Upper lobe of right lung (tissue), 1 donor: ENCODE measurements around the gene XPA. TPM values are rescaled to one million over a fixed set of nuclear protein-coding genes. Genes with fewer than 3 reads are reported as not detected.
A peak's percentile ranks its signal among the peaks of the same experiment; 100 is the strongest.

Source experiments
- ATAC-seq: fragments of 200-7000 bp; cut with Tn5 transposase; one replicate; pipeline ENCODE4 v1.9.1; 2020; ENCODE audit warnings: mild to moderate bottlenecking, moderate library complexity
- DNase-seq: peaks from one replicate; pipeline ENCODE4 v3.0.0-alpha.2; 2020
- H3K27ac ChIP-seq: fragments of 200-600 bp; one replicate; pipeline ENCODE4 v1.8.0; 2022
- H3K27me3 ChIP-seq: fragments of 200-600 bp; one replicate; pipeline ENCODE4 v1.8.0; 2022; ENCODE audit warnings: mild to moderate bottlenecking
- H3K36me3 ChIP-seq: fragments of 200-600 bp; one replicate; pipeline ENCODE4 v1.8.0; 2022
- H3K4me1 ChIP-seq: fragments of 200-600 bp; one replicate; pipeline ENCODE4 v1.8.0; 2022
- H3K4me3 ChIP-seq: fragments of 200-600 bp; one replicate; pipeline ENCODE4 v1.8.0; 2022; ENCODE audit warnings: mild to moderate bottlenecking
- H3K9me3 ChIP-seq: fragments of 200-600 bp; one replicate; pipeline ENCODE4 v1.8.0; 2022
- CTCF ChIP-seq: fragments of 200-600 bp; IDR thresholded peaks from one replicate; pipeline ENCODE4 v1.8.0; 2022; ENCODE audit warnings: antibody characterized with exemption
- intact Hi-C: fragments of 100-400 bp; cut with DNase I; formaldehyde crosslinking; loops from one replicate; pipeline ENCODE4 v1.11.0; 2022
- total RNA-seq: library from RNA; stranded (reverse); fragmentation: NEBNext Ultra II Directional; extraction: Animal tissue kit (Norgen Biotek cat#: 25700); gene quantifications from one replicate; pipeline ENCODE4 v1.2.1, GENCODE V29; 2021
- donor health status: DM: no; HTN: yes; CAD: no; lungs with severe emphysema.

XPA gene
- total RNA-seq, 1 donor from 2014 or later = 11.2 TPM

DNA sequence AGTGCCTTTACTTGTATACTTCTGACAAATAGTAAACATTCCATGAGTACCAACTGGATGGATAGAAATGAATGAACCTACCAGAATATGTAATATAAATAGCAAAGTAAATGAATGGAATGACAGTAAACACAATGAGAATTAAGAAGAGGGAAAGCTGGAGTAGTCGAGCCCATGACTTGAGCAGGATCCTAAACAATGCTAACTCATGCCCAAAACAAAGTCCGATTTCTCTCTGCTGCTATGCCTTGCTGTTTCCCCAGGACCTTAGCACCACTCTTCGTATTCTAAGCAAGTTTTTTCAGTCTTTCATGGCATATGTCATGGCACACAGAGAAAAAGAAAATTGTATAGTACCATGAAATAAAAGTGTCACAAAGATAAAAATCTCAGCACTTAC lies 1.8 kb downstream of the XPA start:
- no peak for TF ChIP-seq CTCF
- intact Hi-C loops = no loop called here
- DNase-seq = no peak
- Histone ChIP-seq H3K4me1 (peaks cover 25% of the 10 kb centered on the region), H3K36me3 (peaks cover 31% of the 10 kb centered on the region), H3K27ac (no peak overlapping the region), H3K27me3 (no peaks in the 10 kb centered on the region), H3K4me3 (no peak overlapping the region), H3K9me3 (no peaks in the 10 kb centered on the region)
- no peak for ATAC-seq

GRCh38 chr9:97694769-97695168 lies 2.4 kb downstream of the XPA start:
- H3K36me3 ChIP-seq = peaks cover 37% of the 10 kb centered on the region
- intact Hi-C loops = no loop called here
- H3K27me3 ChIP-seq = no peaks in the 10 kb centered on the region
- ATAC-seq (no peak), DNase-seq (no peak)
- no peak overlapping the region for H3K4me3 ChIP-seq
- no peak overlapping the region for H3K27ac ChIP-seq
- no peaks in the 10 kb centered on the region for H3K9me3 ChIP-seq
- TF ChIP-seq CTCF = no peak
- peaks cover 25% of the 10 kb centered on the region for H3K4me1 ChIP-seq

GRCh38 chr9:97689401-97690180 lies 7.5 kb downstream of the XPA start:
- H3K27me3 ChIP-seq = no peaks in the 10 kb centered on the region
- TF ChIP-seq CTCF = no peak
- H3K4me1 ChIP-seq = peaks cover 10% of the 10 kb centered on the region
- DNase-seq = no peak
- no peak for ATAC-seq
- H3K9me3 ChIP-seq = no peaks in the 10 kb centered on the region
- no peak overlapping the region for H3K4me3 ChIP-seq
- intact Hi-C loops = no loop called here
- H3K27ac ChIP-seq = no peak overlapping the region
- H3K36me3 ChIP-seq = peaks cover 84% of the 10 kb centered on the region

- intact Hi-C loops = no loop called here
- no peak for DNase-seq
- Histone ChIP-seq H3K4me1 (peaks cover 3% of the 10 kb centered on the region), H3K4me3 (no peak overlapping the region), H3K36me3 (peaks cover 93% of the 10 kb centered on the region), H3K9me3 (no peaks in the 10 kb centered on the region), H3K27me3 (no peaks in the 10 kb centered on the region), H3K27ac (no peak overlapping the region)
- TF ChIP-seq CTCF = no peak
- peak; percentile 15 for ATAC-seq
Observed at GRCh38 chr9:97688654-97689053, 8.5 kb downstream of the XPA start.

DNA sequence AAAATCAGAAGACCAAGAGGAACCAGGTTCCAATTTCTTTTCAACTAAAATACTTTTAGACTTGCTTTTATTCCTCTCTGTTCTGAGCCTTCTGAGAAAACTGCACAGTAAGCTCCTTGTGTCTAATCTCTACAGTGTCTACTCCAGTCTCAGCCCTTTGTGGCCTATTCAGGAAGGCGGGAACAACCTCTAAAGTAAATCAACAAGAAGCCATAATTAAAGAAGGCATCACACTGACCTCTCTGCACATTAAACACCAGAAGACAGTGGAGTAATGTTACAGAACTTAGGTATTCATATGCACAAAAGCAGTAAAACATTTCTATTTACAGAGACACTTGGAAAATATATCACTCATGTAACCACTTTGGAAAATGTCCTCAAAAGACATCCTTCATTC lies 14.9 kb downstream of the XPA start:
- no peak for TF ChIP-seq CTCF
- Histone ChIP-seq H3K27ac (no peak overlapping the region), H3K9me3 (no peaks in the 10 kb centered on the region), H3K4me3 (no peak overlapping the region), H3K27me3 (no peaks in the 10 kb centered on the region), H3K36me3 (peaks cover 99% of the 10 kb centered on the region), H3K4me1 (no peaks in the 10 kb centered on the region)
- DNase-seq (no peak), ATAC-seq (no peak)
- intact Hi-C loops = no loop called here
